Epithelial cell of esophagus (primary cell): ENCODE data around the gene TPX2.
A peak's percentile ranks its signal among the peaks of the same experiment; 100 is the strongest.

Experiments used
- DNase-seq: peaks from one replicate; pipeline ENCODE4 v3.0.0; 2010; ENCODE audit warnings: low read depth
- H3K4me3 ChIP-seq: 2 replicates; pipeline ENCODE4 v1.5.1; 2011; ENCODE audit warnings: mild to moderate bottlenecking, low read length, control low read depth
- TF ChIP-seq, protein P1 (sequence below): IDR thresholded peaks from 2 replicates; pipeline ENCODE4 v1.5.1; 2011; ENCODE audit warnings: low read depth, mild to moderate bottlenecking, low read length, control low read depth, inconsistent platforms; ENCODE audit not compliant: insufficient read depth; ENCODE audit errors: missing control alignments

The TPX2 gene

DNA sequence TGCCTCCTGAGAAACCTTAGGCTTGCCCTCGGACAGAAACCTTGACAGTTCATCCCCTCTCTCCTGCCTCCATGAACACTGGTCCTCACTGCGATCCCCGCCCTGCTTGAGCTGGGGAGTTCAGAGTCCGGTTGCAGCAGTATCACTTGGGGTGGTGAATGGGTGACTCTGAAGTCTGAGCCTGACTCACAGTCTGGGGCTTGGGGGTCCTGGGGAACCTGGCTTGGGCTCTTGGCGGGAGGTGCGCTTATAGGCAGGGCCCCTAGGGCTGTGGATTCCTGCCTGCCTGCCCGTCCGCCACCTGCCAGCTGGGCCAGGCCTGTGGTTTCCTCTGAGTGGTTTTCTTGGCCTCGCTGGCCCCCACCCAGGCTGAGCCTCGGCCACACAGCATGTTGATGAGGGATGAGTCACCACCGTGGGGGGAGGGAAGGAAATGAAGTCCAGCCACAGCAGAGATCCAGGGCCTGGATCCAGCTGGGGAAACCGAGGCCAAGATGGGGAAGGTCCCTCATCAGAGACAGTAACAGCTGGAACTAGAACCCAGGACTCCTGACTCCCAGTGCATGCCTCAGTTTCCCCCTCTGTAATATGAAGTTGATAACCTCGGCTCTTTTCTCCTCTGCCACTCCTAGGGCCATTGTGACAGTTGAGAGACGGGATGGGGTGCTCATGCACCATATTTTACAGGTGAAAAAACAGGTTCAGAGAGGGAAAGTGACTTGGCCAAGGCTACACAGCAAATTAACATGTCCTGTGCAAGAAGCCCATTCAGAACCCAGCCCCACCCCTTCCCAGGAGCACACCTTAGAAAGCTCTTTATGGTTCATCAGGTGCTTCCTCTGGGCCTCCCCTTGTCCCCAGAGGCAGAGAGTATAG, 97.1 kb downstream of the TPX2 start:
- TF ChIP-seq, protein P1, sequence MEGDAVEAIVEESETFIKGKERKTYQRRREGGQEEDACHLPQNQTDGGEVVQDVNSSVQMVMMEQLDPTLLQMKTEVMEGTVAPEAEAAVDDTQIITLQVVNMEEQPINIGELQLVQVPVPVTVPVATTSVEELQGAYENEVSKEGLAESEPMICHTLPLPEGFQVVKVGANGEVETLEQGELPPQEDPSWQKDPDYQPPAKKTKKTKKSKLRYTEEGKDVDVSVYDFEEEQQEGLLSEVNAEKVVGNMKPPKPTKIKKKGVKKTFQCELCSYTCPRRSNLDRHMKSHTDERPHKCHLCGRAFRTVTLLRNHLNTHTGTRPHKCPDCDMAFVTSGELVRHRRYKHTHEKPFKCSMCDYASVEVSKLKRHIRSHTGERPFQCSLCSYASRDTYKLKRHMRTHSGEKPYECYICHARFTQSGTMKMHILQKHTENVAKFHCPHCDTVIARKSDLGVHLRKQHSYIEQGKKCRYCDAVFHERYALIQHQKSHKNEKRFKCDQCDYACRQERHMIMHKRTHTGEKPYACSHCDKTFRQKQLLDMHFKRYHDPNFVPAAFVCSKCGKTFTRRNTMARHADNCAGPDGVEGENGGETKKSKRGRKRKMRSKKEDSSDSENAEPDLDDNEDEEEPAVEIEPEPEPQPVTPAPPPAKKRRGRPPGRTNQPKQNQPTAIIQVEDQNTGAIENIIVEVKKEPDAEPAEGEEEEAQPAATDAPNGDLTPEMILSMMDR = no peak
- peak; percentile 71 for DNase-seq
- H3K4me3 ChIP-seq = no peak overlapping the region

DNA sequence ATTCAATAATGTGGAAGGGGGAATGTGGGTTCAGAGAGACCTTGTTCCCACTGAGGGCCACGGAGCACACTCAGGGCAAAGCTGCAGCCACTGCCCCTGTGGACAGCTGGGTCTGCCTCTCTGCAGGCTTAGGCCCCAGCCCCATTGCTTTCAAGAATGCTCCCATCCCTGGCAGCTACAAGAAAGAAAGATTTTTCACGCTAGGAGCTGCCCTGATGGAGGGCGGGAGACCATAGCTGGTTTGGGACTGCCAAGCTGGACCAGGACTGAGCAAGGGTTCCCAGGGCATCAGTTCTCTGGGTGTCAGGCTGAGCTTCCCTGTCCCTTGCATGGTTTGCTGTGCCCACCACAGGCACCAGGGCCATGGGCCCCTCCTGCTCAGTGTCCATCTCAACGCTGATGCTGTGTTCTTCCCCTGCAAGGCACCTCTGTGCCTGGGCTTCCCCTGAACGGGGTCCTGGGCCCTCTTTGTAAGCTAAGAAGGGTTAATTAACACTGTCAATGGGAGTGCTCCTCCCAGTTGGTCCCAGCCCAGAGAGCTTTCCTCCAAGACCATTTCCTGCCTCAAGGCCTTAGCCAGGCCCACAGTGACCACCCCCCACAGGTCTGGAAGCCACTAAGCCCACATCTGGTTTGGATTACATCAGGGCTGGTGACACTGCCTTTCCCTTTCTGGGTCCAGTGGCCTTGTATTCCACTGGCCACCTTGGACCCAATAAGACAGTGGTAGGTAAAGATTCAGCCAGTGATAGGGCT, 97.9 kb downstream of the TPX2 start:
- H3K4me3 ChIP-seq = no peak overlapping the region
- TF ChIP-seq, protein P1 = no peak
- DNase-seq = no peak

DNA sequence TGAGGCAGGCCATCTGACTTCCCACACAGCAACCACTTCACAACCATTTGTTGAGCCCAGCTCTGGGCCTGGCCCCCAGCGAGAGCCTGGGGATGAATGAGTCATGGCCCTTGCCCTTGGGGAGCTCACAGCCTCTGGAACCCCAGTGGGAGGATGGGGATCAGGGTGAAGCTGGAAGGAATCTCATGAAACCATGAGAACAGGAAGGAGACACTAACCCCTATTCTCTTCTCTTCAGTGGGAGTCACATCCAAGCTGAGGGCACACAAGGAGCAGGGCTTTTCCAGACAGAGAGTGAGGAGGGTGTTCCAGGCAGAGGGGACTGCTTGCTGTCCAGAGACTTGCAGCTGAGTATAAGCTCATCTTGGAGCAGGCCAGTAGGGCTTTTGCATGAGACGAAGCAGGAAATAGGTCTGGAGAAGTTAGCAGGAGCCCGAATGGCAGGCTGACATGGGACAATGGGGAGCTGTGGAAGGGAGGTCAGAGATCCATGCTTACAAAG, 98.9 kb downstream of the TPX2 start:
- DNase-seq = no peak
- TF ChIP-seq, protein P1 = no peak
- H3K4me3 ChIP-seq = no peak overlapping the region

DNA sequence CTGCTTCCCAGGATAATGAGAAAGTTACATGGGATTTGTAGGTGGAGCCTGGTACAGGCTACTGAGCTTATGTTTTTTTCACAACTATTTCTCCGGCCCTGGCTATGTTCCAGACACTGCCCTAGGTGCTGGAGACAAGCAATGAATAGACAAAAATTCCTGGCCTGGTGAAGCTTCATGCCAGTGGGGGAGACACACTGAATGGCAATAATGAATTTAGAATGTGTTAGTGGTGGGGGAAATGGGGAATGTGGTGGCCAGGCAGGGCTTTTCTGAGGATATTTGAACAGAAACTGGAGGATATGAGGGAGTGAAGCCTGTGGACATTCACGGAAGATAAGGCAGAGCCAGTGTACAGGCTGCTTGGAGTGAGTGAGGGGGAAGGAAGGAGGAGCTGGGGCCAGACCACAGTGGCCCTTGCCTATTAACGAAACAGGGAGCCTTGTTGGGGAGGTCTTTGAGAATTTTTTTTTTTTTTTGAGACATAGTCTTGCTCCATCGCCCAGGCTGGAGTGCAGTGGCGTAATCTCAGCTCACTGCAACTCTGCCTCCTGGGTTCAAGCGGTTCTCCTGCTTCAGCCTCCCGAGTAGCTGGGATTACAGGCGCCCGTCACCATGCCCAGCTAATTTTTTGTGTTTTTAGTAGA, 99.7 kb downstream of the TPX2 start:
- DNase-seq = no peak
- TF ChIP-seq, protein P1 = no peak
- no peak overlapping the region for H3K4me3 ChIP-seq

DNA sequence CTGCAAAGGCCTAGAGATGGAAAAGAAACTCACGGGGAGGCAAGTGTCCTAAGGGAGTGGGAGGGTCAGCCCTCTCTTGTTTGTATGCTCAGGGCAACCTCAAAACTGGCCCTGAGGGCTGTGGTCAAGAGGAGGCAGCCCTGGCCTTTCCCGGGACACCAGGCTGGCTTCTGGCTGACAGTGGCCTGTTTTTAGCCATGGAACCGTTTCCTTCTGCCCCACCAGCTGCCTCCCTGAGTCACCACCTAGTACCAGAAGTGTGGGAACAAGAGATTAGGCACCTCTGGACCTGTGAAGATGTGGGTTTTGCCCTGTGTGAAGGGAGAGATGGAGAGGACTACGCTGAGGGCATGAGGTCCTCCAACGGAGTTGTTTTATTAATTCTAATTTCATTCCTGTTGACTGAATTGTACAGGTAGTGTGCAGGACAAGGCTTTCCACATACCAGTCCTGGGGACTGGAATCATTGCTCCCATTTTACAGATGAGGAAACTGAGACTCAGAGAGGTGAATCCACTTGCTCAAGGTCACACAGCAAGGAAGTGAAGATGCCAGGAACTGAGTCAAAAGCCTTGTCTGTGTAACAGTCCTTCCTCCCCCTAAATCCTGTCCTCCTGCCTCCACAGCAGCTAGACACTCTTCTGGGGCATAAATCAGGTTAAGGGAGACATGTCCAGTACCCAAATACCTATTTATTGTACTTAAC, 100.8 kb downstream of the TPX2 start:
- TF ChIP-seq, protein P1 = no peak
- H3K4me3 ChIP-seq = no peak overlapping the region
- no peak for DNase-seq
